ENCODE results near the gene PTTG2.
"Not testable (repeated sequence)": the region's sequence is repeated elsewhere in the genome, so short reads cannot be mapped to it uniquely, and the experiment has no call there.

PTTG2 gene

DNA sequence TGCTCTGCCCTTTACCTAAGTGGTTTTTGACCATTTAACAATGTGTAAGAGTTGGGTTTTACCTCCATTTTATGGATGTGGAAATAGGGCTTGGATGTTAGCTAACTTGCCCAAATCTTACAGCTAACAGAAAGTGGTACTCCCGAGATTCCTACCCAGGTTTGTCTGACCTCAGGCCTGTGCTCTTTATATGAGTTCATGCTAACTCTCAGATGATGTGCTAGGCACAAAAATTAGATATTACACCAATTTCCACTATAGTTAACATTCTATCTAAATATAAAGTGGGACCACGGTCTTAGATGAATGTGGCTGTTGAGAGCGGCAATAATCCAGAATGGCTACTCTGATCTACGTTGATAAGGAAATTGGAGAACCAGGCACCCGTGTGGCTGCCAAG lies at the start of gene PTTG2:
PTTG2 (plus strand) TSS at position 301 of the 400 bp plus-strand sequence; CDS start at position 338, 37 bp downstream.
- no peak for DNase-seq (ENCODE audit: low read depth in 2 of 2)

- no peak for DNase-seq (ENCODE audit: low read depth in 2 of 2)
Observed at GRCh38 chr4:37914539-37914938, 45.7 kb upstream of the PTTG2 start.

DNA sequence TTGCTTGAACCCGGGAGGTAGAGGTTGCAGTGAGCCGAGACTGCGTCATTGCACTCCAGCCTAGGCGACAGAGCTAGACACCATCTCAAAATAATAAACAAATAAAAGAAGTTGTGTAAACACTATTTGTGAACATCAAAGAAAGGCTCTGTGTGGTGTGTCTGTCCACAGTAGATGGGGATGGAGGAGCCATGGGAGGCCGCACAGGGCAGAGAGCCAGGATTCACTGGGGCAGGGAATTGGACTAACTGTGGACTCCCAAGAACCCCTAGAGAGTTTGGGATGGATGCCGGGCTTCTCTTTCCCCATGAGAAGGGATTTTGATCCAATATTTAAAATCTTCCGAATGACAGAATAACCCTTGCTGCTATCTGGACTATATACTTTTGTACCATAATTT lies 42.8 kb upstream of the PTTG2 start:
- no peak for DNase-seq (ENCODE audit: low read depth in 2 of 2)

DNA sequence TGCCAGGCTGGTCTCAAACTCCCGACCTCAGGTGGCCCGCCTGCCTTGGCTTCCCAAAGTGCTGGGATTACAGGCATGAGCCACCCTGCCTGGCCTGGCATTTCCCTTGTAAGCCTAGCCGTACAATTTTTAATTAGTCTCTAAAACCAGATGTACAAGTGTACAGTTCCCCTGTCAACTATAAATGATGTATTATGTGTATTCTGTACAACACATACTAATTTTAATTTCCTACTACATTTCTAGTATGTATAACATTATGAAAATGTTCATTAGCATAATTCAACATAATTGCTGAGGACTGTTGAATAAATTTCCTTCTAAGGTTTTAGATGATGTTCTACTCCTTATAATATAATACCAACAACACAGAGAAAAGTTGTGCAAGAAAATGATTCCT lies 41.5 kb upstream of the PTTG2 start:
- no peak for DNase-seq (ENCODE audit: low read depth in 2 of 2)

DNA sequence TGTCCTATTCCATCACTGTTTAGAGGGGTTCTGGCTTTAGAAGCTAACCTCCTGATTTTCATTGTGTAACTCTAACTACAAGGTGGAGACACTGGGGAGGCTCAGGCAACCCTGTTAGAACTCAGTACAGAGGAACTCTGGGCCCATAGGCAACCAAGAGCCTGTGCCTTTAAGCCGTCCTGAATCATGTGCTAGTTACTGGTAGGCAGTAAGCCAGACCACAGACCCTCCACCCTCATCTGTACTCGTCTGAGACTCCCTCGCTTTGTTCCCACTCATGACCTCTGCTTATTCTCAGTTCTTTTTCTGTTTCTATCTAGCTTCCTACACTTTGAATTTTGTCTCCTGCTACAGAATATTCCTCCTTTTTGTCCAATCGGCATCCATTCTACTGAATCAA lies 37.9 kb upstream of the PTTG2 start:
- DNase-seq (ENCODE audit: low read depth in 2 of 2) = no peak

- DNase-seq (ENCODE audit: low read depth in 2 of 2) = not testable (repeated sequence)
Observed at GRCh38 chr4:37923089-37923488, 37.1 kb upstream of the PTTG2 start.

GRCh38 chr4:37924946-37925345 lies 35.3 kb upstream of the PTTG2 start:
- no peak for DNase-seq (ENCODE audit: low read depth in 2 of 2)

- DNase-seq (ENCODE audit: low read depth in 2 of 2) = no peak
Observed at GRCh38 chr4:37927434-37927833, 32.8 kb upstream of the PTTG2 start.

GRCh38 chr4:37928426-37929416 lies 31.5 kb upstream of the PTTG2 start:
- no peak for DNase-seq (ENCODE audit: low read depth in 2 of 2)

DNA sequence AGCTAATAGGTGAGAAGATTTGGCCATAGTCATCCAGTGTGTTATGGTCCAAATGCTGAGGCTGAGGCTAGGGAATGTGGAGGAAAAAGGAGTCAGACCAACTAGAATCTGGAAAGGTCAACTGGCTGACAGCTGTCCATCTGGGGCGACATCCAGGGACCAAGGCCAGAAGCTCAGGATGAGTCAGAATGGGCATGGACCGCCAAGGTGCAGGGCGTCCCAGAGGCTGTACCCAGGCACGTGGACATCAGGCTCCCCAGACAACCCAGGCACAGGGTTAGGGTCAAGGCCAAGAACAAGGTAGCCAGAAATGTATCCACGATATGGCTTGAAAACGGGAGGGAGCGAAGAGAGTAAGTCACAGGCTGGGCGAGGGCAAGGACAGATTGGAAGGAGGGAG lies 26.1 kb upstream of the PTTG2 start:
- no peak for DNase-seq (ENCODE audit: low read depth in 2 of 2)

- no peak for DNase-seq (ENCODE audit: low read depth in 2 of 2)
Observed at GRCh38 chr4:37934609-37935008, 25.6 kb upstream of the PTTG2 start.

GRCh38 chr4:37935026-37935425 lies 25.2 kb upstream of the PTTG2 start:
- no peak for DNase-seq (ENCODE audit: low read depth in 2 of 2)

- no peak for DNase-seq (ENCODE audit: low read depth in 2 of 2)
Observed at GRCh38 chr4:37936889-37937498, 23.2 kb upstream of the PTTG2 start.

DNA sequence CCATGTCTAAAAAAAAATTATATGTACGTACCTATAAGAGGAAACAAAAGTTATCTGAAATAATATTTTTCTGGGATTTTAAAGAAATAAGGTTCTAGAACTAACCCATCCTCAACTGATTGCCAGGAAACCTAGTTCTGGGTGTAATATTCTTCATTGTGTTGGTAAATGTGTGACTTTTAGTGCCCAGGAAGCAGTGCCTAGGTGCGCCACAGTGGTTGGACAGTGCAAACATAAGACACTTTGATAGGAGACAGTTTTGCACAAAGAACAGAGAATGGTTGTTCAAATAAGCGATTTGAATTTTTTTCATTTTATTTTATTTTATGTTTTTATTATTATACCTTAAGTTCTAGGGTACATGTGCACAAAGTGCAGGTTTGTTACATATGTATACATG lies 22.0 kb upstream of the PTTG2 start:
- DNase-seq (ENCODE audit: low read depth in 2 of 2) = no peak

- DNase-seq (ENCODE audit: low read depth in 2 of 2) = no peak
Observed at GRCh38 chr4:37946503-37947179, 13.6 kb upstream of the PTTG2 start.

GRCh38 chr4:37948542-37948941 lies 11.7 kb upstream of the PTTG2 start:
- DNase-seq (ENCODE audit: low read depth in 2 of 2) = no peak

DNA sequence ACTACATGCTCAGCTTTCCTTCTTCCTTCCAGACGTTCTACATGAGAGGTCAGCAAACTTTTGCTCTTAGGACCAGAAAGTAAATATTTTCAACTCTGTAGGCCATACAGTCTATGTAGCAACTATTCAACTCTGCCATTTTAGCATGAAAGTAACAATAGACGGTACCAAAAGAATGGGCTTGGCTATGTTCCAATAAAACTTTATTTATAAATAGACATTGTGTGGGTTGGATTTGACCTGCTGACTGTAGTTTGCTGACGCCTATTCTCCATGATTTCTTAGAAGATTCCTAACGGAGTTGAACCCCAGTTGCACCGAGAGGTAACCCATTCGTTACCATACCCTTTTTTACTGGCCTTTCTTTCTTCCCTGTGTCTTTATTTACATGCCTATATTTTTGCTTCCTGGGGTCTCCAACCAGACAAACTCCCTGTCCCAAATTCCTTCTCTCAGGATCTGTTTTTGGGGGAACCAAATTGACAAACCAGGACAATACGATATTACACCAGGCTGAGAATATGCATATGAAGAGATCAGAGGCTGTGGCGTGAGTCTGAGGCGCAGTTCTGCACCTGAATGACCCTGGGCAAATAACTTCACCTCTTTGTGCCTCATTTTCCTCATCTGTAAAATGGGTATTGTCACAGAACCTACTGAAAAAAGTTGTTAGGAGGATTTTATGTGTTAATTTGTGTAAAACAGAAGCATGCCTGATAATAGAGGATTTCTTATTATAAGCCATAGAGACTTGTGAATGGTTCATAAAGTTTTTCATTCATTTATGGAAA lies 10.4 kb upstream of the PTTG2 start:
- DNase-seq (ENCODE audit: low read depth in 2 of 2) = no peak

DNA sequence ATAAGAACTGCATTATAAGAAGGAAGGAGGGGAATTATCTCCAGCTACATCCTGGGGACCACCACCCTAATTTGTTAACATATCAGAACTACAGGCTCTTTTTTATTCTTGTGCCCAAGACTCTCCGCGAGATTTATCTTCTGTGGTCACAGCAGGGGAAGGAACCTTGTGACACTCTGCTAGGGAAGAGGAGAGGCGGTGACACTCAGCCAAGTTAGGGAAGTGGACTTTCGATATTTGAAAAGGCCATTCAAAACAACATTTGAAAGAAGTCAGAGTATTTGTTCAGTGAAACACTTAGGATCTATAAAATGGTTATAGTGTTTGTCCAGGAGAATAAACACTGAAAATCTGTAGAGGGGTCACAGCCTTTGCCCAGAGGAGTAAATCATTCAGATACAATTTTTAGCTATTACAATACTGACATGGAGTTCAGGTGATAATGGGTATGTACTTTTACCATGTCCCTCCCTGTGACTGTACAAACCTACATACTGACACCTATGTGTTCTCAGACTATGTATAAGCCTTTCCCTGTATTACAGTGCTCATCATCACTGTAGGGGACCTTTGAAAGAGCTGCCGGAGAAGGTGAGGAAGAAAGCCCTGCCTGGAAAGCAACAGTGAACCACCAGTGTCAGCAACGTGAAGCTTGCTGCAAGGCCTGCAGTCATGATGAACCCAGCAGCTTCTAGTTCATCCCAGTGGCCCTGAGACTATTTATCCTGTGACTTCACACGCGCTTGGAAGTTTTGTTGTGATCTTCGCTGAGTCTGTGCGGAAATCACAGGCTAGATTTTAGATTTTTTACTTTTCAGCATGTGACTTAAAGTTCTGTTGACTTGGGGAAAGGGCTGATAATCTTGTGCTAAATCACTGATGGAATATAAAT lies 8.5 kb upstream of the PTTG2 start:
- no peak for DNase-seq (ENCODE audit: low read depth in 2 of 2)

DNA sequence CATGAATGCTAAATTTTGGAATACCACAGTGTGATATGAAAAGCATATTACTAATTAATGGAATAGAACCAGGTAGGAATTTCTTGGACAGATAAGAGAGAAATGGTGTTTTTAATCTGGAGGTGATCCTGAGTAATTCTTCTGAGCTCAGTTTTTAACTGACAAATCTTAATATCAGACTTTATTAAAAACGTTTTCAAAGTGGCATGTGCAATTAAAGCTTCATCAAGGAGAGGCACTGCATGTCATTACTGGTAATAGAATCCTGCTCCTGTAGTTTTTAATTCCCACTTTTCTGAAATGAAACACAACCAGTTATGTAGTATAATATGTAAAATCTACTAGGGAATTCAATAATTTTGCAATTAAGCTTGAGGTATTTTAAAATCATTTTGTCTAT lies 7.0 kb upstream of the PTTG2 start:
- DNase-seq (ENCODE audit: low read depth in 2 of 2) = no peak

GRCh38 chr4:37953620-37954293 lies 6.4 kb upstream of the PTTG2 start:
- DNase-seq (ENCODE audit: low read depth in 2 of 2) = no peak

All from stimulated activated CD4-positive, alpha-beta T cell treated with anti-CD3 and anti-CD28 coated beads, Interleukin-1b, Interleukin-23, amount 100 ng/mL, for 1 hour (primary cell).